Measurements from ENCODE around the gene HFE.

DNA sequence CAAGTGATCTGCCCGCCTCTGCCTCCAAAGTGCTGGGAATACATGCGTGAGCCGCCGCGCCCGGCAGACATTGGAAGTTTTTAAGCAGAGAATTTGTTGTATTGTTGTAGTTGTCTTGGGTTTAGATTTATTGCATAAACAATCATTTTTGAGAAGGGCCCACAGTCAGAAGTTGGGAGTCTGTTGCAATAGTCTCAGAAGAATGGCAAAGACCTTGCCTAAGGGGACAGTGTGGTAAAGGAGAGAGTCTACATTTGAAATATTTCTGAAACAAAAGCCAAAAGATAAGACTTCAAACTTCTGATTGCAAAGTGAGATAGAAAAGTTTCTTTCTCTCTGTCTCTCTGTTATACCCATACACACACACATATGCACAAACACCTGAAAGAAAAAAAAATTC lies 22.5 kb downstream of the HFE start:
- TF ChIP-seq, protein P1, sequence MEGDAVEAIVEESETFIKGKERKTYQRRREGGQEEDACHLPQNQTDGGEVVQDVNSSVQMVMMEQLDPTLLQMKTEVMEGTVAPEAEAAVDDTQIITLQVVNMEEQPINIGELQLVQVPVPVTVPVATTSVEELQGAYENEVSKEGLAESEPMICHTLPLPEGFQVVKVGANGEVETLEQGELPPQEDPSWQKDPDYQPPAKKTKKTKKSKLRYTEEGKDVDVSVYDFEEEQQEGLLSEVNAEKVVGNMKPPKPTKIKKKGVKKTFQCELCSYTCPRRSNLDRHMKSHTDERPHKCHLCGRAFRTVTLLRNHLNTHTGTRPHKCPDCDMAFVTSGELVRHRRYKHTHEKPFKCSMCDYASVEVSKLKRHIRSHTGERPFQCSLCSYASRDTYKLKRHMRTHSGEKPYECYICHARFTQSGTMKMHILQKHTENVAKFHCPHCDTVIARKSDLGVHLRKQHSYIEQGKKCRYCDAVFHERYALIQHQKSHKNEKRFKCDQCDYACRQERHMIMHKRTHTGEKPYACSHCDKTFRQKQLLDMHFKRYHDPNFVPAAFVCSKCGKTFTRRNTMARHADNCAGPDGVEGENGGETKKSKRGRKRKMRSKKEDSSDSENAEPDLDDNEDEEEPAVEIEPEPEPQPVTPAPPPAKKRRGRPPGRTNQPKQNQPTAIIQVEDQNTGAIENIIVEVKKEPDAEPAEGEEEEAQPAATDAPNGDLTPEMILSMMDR (IDR thresholded peaks at IDR 0.05), result no peak
- TF ChIP-seq POLR2A (IDR thresholded peaks at IDR 0.05), result no peak
